H1 (cell line): ENCODE measurements around the gene PWP2. TPM values are rescaled to one million over a fixed set of nuclear protein-coding genes. Genes with fewer than 3 reads are reported as not detected.
"Not testable (repeated sequence)": the region's sequence is repeated elsewhere in the genome, so short reads cannot be mapped to it uniquely, and the experiment has no call there.

Source experiments
- CTCF ChIA-PET: fragments of 300-600 bp; sonication (Branson Sonifier 250); formaldehyde crosslinking; loops from one replicate; lab custom pipeline; 2021; ENCODE audit not compliant: partially characterized antibody; lab: Charles Lee
- POLR2A ChIA-PET: fragments of 300-600 bp; sonication (Branson Sonifier 250); formaldehyde crosslinking; loops from one replicate; lab custom pipeline; 2021; ENCODE audit warnings: inconsistent platforms; ENCODE audit not compliant: partially characterized antibody; lab: Charles Lee
- DNase-seq, 2 experiments: peaks; one replicate each; pipeline versions ENCODE4 v3.0.0 to v3.0.0-alpha.2; 2010 to 2022; ENCODE audit warnings: low spot score in 2 of 2, low read depth in 1 of 2, mixed read lengths in 1 of 2
- FAIRE-seq: peaks from 2 replicates; lab custom pipeline; 2011; peaks lifted over from hg19 to GRCh38; lab: Jason Lieb, UNC
- H2AFZ ChIP-seq: 2 replicates; pipeline ENCODE4 v1.8.1; 2012; ENCODE audit warnings: low read length, inconsistent platforms
- H2AK5ac ChIP-seq: 2 replicates; pipeline ENCODE4 v1.6.1; 2013; ENCODE audit warnings: low read depth, low read length
- H2BK120ac ChIP-seq: replicated peaks from 2 replicates; pipeline ENCODE3; 2013; ENCODE audit warnings: low read depth, low read length, inconsistent platforms
- H2BK12ac ChIP-seq: 2 replicates; pipeline ENCODE4 v1.6.1; 2013; ENCODE audit warnings: low read depth, low read length
- H2BK15ac ChIP-seq: 2 replicates; pipeline ENCODE4 v1.6.1; 2013; ENCODE audit warnings: low read length
- H2BK20ac ChIP-seq: 2 replicates; pipeline ENCODE4 v1.6.1; 2013; ENCODE audit warnings: low read length
- H2BK5ac ChIP-seq: 2 replicates; pipeline ENCODE4 v1.6.1; 2013; ENCODE audit warnings: low read depth, low read length
- H3K14ac ChIP-seq: 2 replicates; pipeline ENCODE4 v1.6.1; 2013; ENCODE audit warnings: inconsistent platforms; ENCODE audit not compliant: insufficient read length
- H3K18ac ChIP-seq: 2 replicates; pipeline ENCODE4 v1.6.1; 2013; ENCODE audit warnings: low read length; ENCODE audit errors: extremely low read depth
- H3K23ac ChIP-seq: 2 replicates; pipeline ENCODE4 v1.6.1; 2013; ENCODE audit warnings: inconsistent platforms; ENCODE audit not compliant: insufficient read length
- H3K23me2 ChIP-seq: 2 replicates; pipeline ENCODE4 v1.6.1; 2013; ENCODE audit warnings: low read depth, low read length
- H3K27ac ChIP-seq: 2 replicates; pipeline ENCODE4 v1.6.1; 2011; ENCODE audit warnings: low read depth, low read length, inconsistent platforms
- H3K27me3 ChIP-seq, 4 experiments: replicated peaks in 1 of 4; 1 replicate in 1 of 4; 2 replicates in 3 of 4; pipeline versions ENCODE4 v1.6.1 to v1.8.1; 2011 to 2013; ENCODE audit warnings: low read length in 3 of 4, mild to moderate bottlenecking in 3 of 4, inconsistent platforms in 2 of 4, mixed read lengths in 2 of 4, moderate library complexity in 1 of 4; ENCODE audit not compliant: control insufficient read depth in 3 of 4, insufficient read depth in 3 of 4; ENCODE audit errors: extremely low read depth in 1 of 4
- H3K36me3 ChIP-seq, 4 experiments: 2 replicates each; pipeline versions ENCODE4 v1.6.1 to v1.8.1; 2011 to 2013; ENCODE audit warnings: mild to moderate bottlenecking in 4 of 4, low read length in 3 of 4, moderate library complexity in 2 of 4, control low read depth in 1 of 4, inconsistent platforms in 1 of 4; ENCODE audit not compliant: insufficient read depth in 4 of 4, control insufficient read depth in 2 of 4
- H3K4ac ChIP-seq: replicated peaks from 2 replicates; pipeline ENCODE3; 2013; ENCODE audit warnings: low read length, low read depth, mixed read lengths, inconsistent platforms; ENCODE audit not compliant: insufficient read length
- H3K4me1 ChIP-seq, 4 experiments: replicated peaks in 1 of 4; 1 replicate in 1 of 4; 2 replicates in 3 of 4; pipeline versions ENCODE4 v1.6.1 to v1.8.1; 2011 to 2013; ENCODE audit warnings: low read length in 3 of 4, inconsistent platforms in 2 of 4, mixed read lengths in 1 of 4; ENCODE audit not compliant: insufficient read depth in 4 of 4, control insufficient read depth in 3 of 4
- H3K4me2 ChIP-seq, 2 experiments: 2 replicates each; pipeline versions ENCODE4 v1.6.1 to v1.8.1; 2011 to 2013; ENCODE audit warnings: low read depth in 2 of 2, low read length in 2 of 2, control low read depth in 1 of 2, inconsistent platforms in 1 of 2, mild to moderate bottlenecking in 1 of 2; ENCODE audit not compliant: insufficient read depth in 1 of 2
- H3K4me3 ChIP-seq, 4 experiments: fragments of 200-600, 300-600 bp in 1 of 4; sonication (generic), shearing (Covaris generic), sonication (Bioruptor Twin) in 1 of 4; 2 replicates each; pipeline versions ENCODE4 v1.5.1 to v1.8.1; 2011 to 2016; ENCODE audit warnings: low read length in 4 of 4, low read depth in 3 of 4, control low read depth in 2 of 4, inconsistent platforms in 2 of 4, mild to moderate bottlenecking in 2 of 4, mixed read lengths in 1 of 4, moderate library complexity in 1 of 4; ENCODE audit not compliant: insufficient read depth in 2 of 4; ENCODE audit errors: extremely low read depth in 1 of 4
- H3K56ac ChIP-seq: replicated peaks from 2 replicates; pipeline ENCODE3; 2013; ENCODE audit warnings: low read depth, mild to moderate bottlenecking, mixed read lengths, low read length, inconsistent platforms; ENCODE audit not compliant: insufficient read length
- H3K79me1 ChIP-seq: 2 replicates; pipeline ENCODE4 v1.6.1; 2013; ENCODE audit warnings: low read depth, low read length, control low read depth
- H3K79me2 ChIP-seq, 2 experiments: 2 replicates each; pipeline versions ENCODE4 v1.6.1 to v1.8.1; 2012 to 2013; ENCODE audit warnings: low read length in 2 of 2, mild to moderate bottlenecking in 2 of 2, inconsistent platforms in 1 of 2; ENCODE audit not compliant: insufficient read depth in 2 of 2, control insufficient read depth in 1 of 2
- H3K9ac ChIP-seq, 4 experiments: replicated peaks in 1 of 4; 1 replicate in 1 of 4; 2 replicates in 3 of 4; pipeline versions ENCODE4 v1.6.1 to v1.8.1; 2011 to 2013; ENCODE audit warnings: low read depth in 3 of 4, low read length in 3 of 4, control low read depth in 2 of 4, mild to moderate bottlenecking in 2 of 4, moderate library complexity in 2 of 4, inconsistent platforms in 1 of 4; ENCODE audit errors: extremely low read depth in 1 of 4
- H3K9me3 ChIP-seq, 2 experiments: 2 replicates each; pipeline versions ENCODE4 v1.6.1 to v1.8.1; 2012 to 2013; ENCODE audit warnings: mild to moderate bottlenecking in 2 of 2, moderate library complexity in 2 of 2, control low read depth in 1 of 2, inconsistent platforms in 1 of 2, low read depth in 1 of 2, low read length in 1 of 2, mixed read lengths in 1 of 2; ENCODE audit not compliant: insufficient read depth in 2 of 2
- H4K20me1 ChIP-seq, 2 experiments: replicated peaks in 1 of 2; 2 replicates each; pipeline versions ENCODE3 to v1.8.1; 2011 to 2013; ENCODE audit warnings: inconsistent platforms in 2 of 2, low read length in 2 of 2, mild to moderate bottlenecking in 1 of 2; ENCODE audit not compliant: insufficient read depth in 2 of 2, control insufficient read depth in 1 of 2
- H4K5ac ChIP-seq: 2 replicates; pipeline ENCODE4 v1.6.1; 2013; ENCODE audit warnings: low read length, low read depth, mixed read lengths, inconsistent platforms; ENCODE audit not compliant: insufficient read length
- H4K8ac ChIP-seq: 2 replicates; pipeline ENCODE4 v1.8.0; 2013; ENCODE audit warnings: mild to moderate bottlenecking, moderate library complexity, low read length, inconsistent platforms; ENCODE audit not compliant: insufficient read depth; ENCODE audit errors: extremely low read depth
- H4K91ac ChIP-seq: replicated peaks from 2 replicates; pipeline ENCODE3; 2013; ENCODE audit warnings: low read length, mixed read lengths, inconsistent platforms; ENCODE audit not compliant: insufficient read length
- WGBS, 2 experiments: shearing (Covaris generic) in 1 of 2; methylation state at CpG; one replicate each; pipeline versions ENCODE4 v1.1.6 to v1.1.7; 2013 to 2015; ENCODE audit warnings: low lambda C conversion rate in 2 of 2, mixed read lengths in 2 of 2, inconsistent platforms in 1 of 2, low coverage in 1 of 2, missing lambda C conversion rate in 1 of 2; ENCODE audit not compliant: insufficient replicate concordance in 2 of 2, insufficient coverage in 1 of 2, insufficient read length in 1 of 2; ENCODE audit errors: extremely low coverage in 1 of 2, missing lambda C conversion rate in 1 of 2; 5-methylcytosine and 5-hydroxymethylcytosine counted together
- polyA plus RNA-seq, 7 experiments: library from polyadenylated mRNA; depleted of rRNA in 3 of 7; stranded (reverse) in 5 of 7; unstranded in 2 of 7; fragments of >200 nt in 5 of 7; fragments of 200-250 nt in 2 of 7; gene quantifications; 1 replicate in 5 of 7; 2 replicates in 1 of 7; 4 replicates in 1 of 7; pipeline versions ENCODE4 v1.2.1 to v1.2.3, GENCODE V29; 2011 to 2013; ENCODE audit warnings: missing spikeins in 2 of 7, mixed read lengths in 2 of 7
- total RNA-seq: library from RNA; stranded (reverse); fragmentation: NEBNext Ultra II Directional; extraction: Animal tissue kit (Norgen Biotek cat#: 25700); gene quantifications from 2 replicates; pipeline ENCODE4 v1.2.1, GENCODE V29; 2021

The PWP2 gene
- total and polyA plus RNA-seq, 2 of the 8 experiments (the other 6 are each of a cell fraction or from before 2014, with no cell fraction given), result 4.4 to 6.7 TPM

GRCh38 chr21:44147108-44147507, 39.9 kb downstream of the PWP2 start:
- H3K18ac ChIP-seq, H2BK120ac ChIP-seq, H3K27ac ChIP-seq, H4K20me1 ChIP-seq, H3K4ac ChIP-seq, H3K9me3 ChIP-seq, H2BK12ac ChIP-seq, H2AFZ ChIP-seq, H3K56ac ChIP-seq, H3K79me1 ChIP-seq, CTCF ChIA-PET, H3K4me2 ChIP-seq, DNase-seq, POLR2A ChIA-PET, H2BK20ac ChIP-seq, H3K79me2 ChIP-seq, H3K27me3 ChIP-seq, H3K36me3 ChIP-seq, H4K8ac ChIP-seq, H3K14ac ChIP-seq, H3K23ac ChIP-seq, H3K9ac ChIP-seq, H2BK5ac ChIP-seq, H2BK15ac ChIP-seq, H2AK5ac ChIP-seq, H3K4me3 ChIP-seq, H4K91ac ChIP-seq, H3K4me1 ChIP-seq, H4K5ac ChIP-seq, H3K23me2 ChIP-seq: not testable (repeated sequence)
- no CpG with 5 or more reads among the region's 8 CpGs for WGBS, 2 experiments
- FAIRE-seq, result peak; percentile 19

- H3K27me3 ChIP-seq, H3K18ac ChIP-seq, H3K14ac ChIP-seq, H3K79me1 ChIP-seq, H2BK120ac ChIP-seq, FAIRE-seq, H2BK20ac ChIP-seq, DNase-seq, H4K91ac ChIP-seq, H2BK15ac ChIP-seq, H4K5ac ChIP-seq, H3K27ac ChIP-seq, H3K36me3 ChIP-seq, H3K4me2 ChIP-seq, H3K4ac ChIP-seq, H3K9me3 ChIP-seq, H4K20me1 ChIP-seq, H3K9ac ChIP-seq, H3K23me2 ChIP-seq, H2AK5ac ChIP-seq, CTCF ChIA-PET, H4K8ac ChIP-seq, H3K79me2 ChIP-seq, H3K23ac ChIP-seq, H2BK12ac ChIP-seq, POLR2A ChIA-PET, H3K56ac ChIP-seq, H3K4me1 ChIP-seq, H2BK5ac ChIP-seq, H2AFZ ChIP-seq, H3K4me3 ChIP-seq: not testable (repeated sequence)
- no CpG with 5 or more reads among the region's 10 CpGs for WGBS, 2 experiments
Measured at GRCh38 chr21:44150255-44150654, 43.1 kb downstream of the PWP2 start.
